ENCODE results near the gene CHAC1.

DNA sequence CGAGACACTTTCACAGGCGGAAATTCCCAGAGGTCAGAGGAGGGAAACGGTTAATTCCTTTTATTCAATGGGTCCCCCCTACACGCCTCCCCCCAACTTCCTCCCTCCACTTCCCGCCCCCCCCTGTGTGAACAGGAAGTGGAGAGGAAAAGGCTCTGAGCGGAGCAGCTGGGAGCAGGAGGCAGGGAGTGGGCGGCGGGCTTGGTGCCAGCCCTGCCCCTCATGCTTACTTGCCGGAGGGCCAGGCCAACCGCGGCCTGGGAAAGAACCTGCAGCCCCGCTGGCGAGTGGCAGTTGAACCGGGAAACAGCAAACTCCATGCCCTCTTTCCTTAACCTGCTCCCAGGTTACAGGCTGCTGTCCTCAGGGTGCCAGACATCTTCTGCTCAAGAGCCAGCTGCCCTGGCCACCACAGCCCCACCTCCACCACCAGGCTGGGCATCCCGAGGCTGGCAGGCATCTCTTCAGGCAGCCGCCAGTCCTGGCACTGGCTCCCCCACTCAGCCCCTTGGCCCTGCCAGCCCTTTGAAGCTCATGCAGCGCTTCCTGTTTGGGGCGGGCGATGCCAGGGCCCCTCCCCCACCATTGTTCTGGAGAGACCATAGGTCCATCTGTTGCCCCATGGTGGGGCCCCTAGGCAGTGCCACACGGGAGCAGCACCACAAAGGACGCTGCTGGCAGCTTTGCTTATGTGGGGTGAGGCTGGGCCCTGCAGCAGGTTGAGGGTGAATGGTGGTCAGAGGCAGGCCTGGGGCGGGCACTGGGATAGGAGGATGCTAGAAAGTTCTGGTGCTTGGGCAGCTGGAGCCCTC lies 46.1 kb upstream of the CHAC1 start:
- TF ChIP-seq, protein P1, sequence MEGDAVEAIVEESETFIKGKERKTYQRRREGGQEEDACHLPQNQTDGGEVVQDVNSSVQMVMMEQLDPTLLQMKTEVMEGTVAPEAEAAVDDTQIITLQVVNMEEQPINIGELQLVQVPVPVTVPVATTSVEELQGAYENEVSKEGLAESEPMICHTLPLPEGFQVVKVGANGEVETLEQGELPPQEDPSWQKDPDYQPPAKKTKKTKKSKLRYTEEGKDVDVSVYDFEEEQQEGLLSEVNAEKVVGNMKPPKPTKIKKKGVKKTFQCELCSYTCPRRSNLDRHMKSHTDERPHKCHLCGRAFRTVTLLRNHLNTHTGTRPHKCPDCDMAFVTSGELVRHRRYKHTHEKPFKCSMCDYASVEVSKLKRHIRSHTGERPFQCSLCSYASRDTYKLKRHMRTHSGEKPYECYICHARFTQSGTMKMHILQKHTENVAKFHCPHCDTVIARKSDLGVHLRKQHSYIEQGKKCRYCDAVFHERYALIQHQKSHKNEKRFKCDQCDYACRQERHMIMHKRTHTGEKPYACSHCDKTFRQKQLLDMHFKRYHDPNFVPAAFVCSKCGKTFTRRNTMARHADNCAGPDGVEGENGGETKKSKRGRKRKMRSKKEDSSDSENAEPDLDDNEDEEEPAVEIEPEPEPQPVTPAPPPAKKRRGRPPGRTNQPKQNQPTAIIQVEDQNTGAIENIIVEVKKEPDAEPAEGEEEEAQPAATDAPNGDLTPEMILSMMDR (IDR thresholded peaks at IDR 0.05), result no peak
- no peak for TF ChIP-seq POLR2A (IDR thresholded peaks at IDR 0.05)

All from testis (tissue), 2 donors.